IMR-90 (cell line): Measurements from ENCODE around the gene JCAD.

Experiments used
- BHLHE40 ChIP-seq: fragments of 150-350 bp; IDR thresholded peaks from 2 replicates; pipeline ENCODE4 v1.6.1; 2016; ENCODE audit warnings: mild to moderate bottlenecking, low read depth, low read length
- CEBPB ChIP-seq: IDR thresholded peaks from 2 replicates; pipeline ENCODE4 v1.6.1; 2012; ENCODE audit warnings: low read depth, low read length, improper control_type of control experiment
- CTCF ChIP-seq: conservative IDR thresholded peaks from 2 replicates; pipeline ENCODE4 v1.5.1; 2012; ENCODE audit warnings: mild to moderate bottlenecking, low read depth, low read length, improper control_type of control experiment
- ELK1 ChIP-seq: fragments of 150-350 bp; IDR thresholded peaks from 2 replicates; pipeline ENCODE4 v1.6.1; 2016; ENCODE audit warnings: low read depth, mild to moderate bottlenecking, low read length, moderate library complexity, borderline replicate concordance
- FOS ChIP-seq: fragments of 150-350 bp; IDR thresholded peaks from 2 replicates; pipeline ENCODE4 v1.6.1; 2016; ENCODE audit warnings: low read depth, low read length
- MAFK ChIP-seq: IDR thresholded peaks from 2 replicates; pipeline ENCODE4 v1.6.1; 2012; ENCODE audit warnings: low read depth, low read length, improper control_type of control experiment
- MAZ ChIP-seq: IDR thresholded peaks from 2 replicates; pipeline ENCODE4 v1.6.1; 2012; ENCODE audit warnings: low read depth, mild to moderate bottlenecking, low read length, improper control_type of control experiment, moderate library complexity, borderline replicate concordance
- MXI1 ChIP-seq: IDR thresholded peaks from 2 replicates; pipeline ENCODE4 v1.6.1; 2012; ENCODE audit warnings: low read depth, mild to moderate bottlenecking, low read length, moderate library complexity, borderline replicate concordance
- POLR2A ChIP-seq: IDR thresholded peaks from 2 replicates; pipeline ENCODE4 v1.6.1; 2012; ENCODE audit warnings: mild to moderate bottlenecking, low read depth, low read length
- RAD21 ChIP-seq: IDR thresholded peaks from 2 replicates; pipeline ENCODE4 v1.6.1; 2012; ENCODE audit warnings: low read length, improper control_type of control experiment
- RCOR1 ChIP-seq: IDR thresholded peaks from 2 replicates; pipeline ENCODE4 v1.6.1; 2012; ENCODE audit warnings: mild to moderate bottlenecking, low read length, improper control_type of control experiment; ENCODE audit not compliant: insufficient replicate concordance
- RFX5 ChIP-seq: IDR thresholded peaks from 2 replicates; pipeline ENCODE4 v1.8.0; 2012; ENCODE audit warnings: low read depth, mild to moderate bottlenecking, low read length, moderate library complexity
- SMC3 ChIP-seq: fragments of 150-350 bp; IDR thresholded peaks from 2 replicates; pipeline ENCODE4 v1.6.1; 2016; ENCODE audit warnings: low read depth, mild to moderate bottlenecking, antibody characterized with exemption, low read length, moderate library complexity
- TF ChIP-seq, protein P1 (sequence below): fragments of 150-350 bp; IDR thresholded peaks from 2 replicates; pipeline ENCODE4 v1.6.1; 2017; ENCODE audit warnings: mild to moderate bottlenecking, antibody characterized with exemption, low read length, low read depth

- TF ChIP-seq CTCF (no peak), POLR2A (no peak), RFX5 (no peak), CEBPB (no peak), SMC3 (no peak), ELK1 (no peak), MAZ (no peak), MAFK (no peak), BHLHE40 (no peak), RCOR1 (no peak), RAD21 (no peak), FOS (no peak), MXI1 (no peak)
- TF ChIP-seq, protein P1, sequence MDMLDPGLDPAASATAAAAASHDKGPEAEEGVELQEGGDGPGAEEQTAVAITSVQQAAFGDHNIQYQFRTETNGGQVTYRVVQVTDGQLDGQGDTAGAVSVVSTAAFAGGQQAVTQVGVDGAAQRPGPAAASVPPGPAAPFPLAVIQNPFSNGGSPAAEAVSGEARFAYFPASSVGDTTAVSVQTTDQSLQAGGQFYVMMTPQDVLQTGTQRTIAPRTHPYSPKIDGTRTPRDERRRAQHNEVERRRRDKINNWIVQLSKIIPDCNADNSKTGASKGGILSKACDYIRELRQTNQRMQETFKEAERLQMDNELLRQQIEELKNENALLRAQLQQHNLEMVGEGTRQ = no peak
These were observed 47.6 kb upstream of the JCAD start for GRCh38 chr10:30106987-30107386.
